Right lobe of liver (tissue), 6 donors: Measurements from ENCODE around the gene MVB12A. TPM values are rescaled to one million over a fixed set of nuclear protein-coding genes. Genes with fewer than 3 reads are reported as not detected.
A peak's percentile ranks its signal among the peaks of the same experiment; 100 is the strongest.

ENCODE experiments used
- ATAC-seq, 4 donors: fragments of 200-7000 bp; cut with Tn5 transposase; one replicate each; pipeline ENCODE4 v1.9.1; 2020; ENCODE audit warnings: mild to moderate bottlenecking in 4 of 4, moderate library complexity in 4 of 4
- DNase-seq, 3 donors: peaks; one replicate each; pipeline ENCODE4 v3.0.0-alpha.2; 2020
- H3K27ac ChIP-seq, 3 donors: fragments of 200-600 bp; one replicate each; pipeline ENCODE4 v1.8.0; 2022
- H3K27me3 ChIP-seq, 2 donors: fragments of 200-600 bp; one replicate each; pipeline ENCODE4 v1.8.0; 2022
- H3K36me3 ChIP-seq, 4 donors: fragments of 200-600 bp; sonication (generic) in 1 of 4; one replicate each; pipeline versions ENCODE4 v1.5.1 to v1.8.0; 2017 to 2022; ENCODE audit warnings: control low read depth in 1 of 4
- H3K4me1 ChIP-seq, 4 donors: fragments of 200-600 bp; sonication (generic) in 1 of 4; one replicate each; pipeline versions ENCODE4 v1.5.1 to v1.8.0; 2017 to 2022; ENCODE audit warnings: control low read depth in 1 of 4
- H3K4me3 ChIP-seq, 3 donors: fragments of 200-600 bp; one replicate each; pipeline ENCODE4 v1.8.0; 2022
- H3K9me3 ChIP-seq, 4 donors: fragments of 200-600 bp; sonication (generic) in 1 of 4; one replicate each; pipeline versions ENCODE4 v1.5.1 to v1.8.0; 2017 to 2022; ENCODE audit warnings: control low read depth in 1 of 4
- CTCF ChIP-seq, 4 donors: fragments of 200-600 bp in 3 of 4; fragments of 450-650 bp in 1 of 4; IDR thresholded peaks; one replicate each; pipeline versions ENCODE4 v1.5.1 to v1.8.0; 2016 to 2022; ENCODE audit warnings: antibody characterized with exemption in 4 of 4, mild to moderate bottlenecking in 2 of 4
- POLR2A ChIP-seq: fragments of 450-650 bp; IDR thresholded peaks from one replicate; pipeline ENCODE4 v1.6.1; 2017; ENCODE audit warnings: antibody characterized with exemption, mild to moderate bottlenecking
- WGBS: methylation state at CpG from one replicate; pipeline ENCODE4 v1.1.6; 2018; ENCODE audit warnings: low coverage, low lambda C conversion rate; ENCODE audit not compliant: insufficient coverage; ENCODE audit errors: missing lambda C conversion rate; 5-methylcytosine and 5-hydroxymethylcytosine counted together
- intact Hi-C, 2 donors: fragments of 100-400 bp; cut with DNase I; formaldehyde crosslinking; loops; one replicate each; pipeline versions ENCODE4 v1.11.2 to v1.14.1; 2022
- total RNA-seq, 6 experiments: library from RNA; depleted of rRNA in 2 of 6; stranded (reverse); fragments of >200 nt in 2 of 6; fragmentation: NEBNext Ultra II Directional in 3 of 6; extraction: Animal tissue kit (Norgen Biotek cat#: 25700) in 3 of 6; gene quantifications; one replicate each; pipeline versions ENCODE4 v1.1.0 to v1.2.4, GENCODE V29; 2016 to 2023
- donor health status: DM: no; HTN: yes; CAD: no.
- donor health status: DM: no; HTN: no; CAD: no.
- donor health status: DM: no; HTN: no; CAD: no.
- donor health status: DM: no; HTN: yes; CAD: no.
- donor health status: DM: no; HTN: yes; CAD: no.

Gene MVB12A
- total RNA-seq, 6 experiments from 2014 or later = 13.5 to 38.0 (median 15.8) TPM

- intact Hi-C loops = loop anchor here in 1 of 2 donors (10.0 kb wide), 1 partner anchor 60 kb away; no protein-coding TSS in a partner anchor
- Histone ChIP-seq H3K4me3 (no peak overlapping the region), H3K27me3 (no peaks in the 10 kb centered on the region), H3K4me1 (peaks cover 0 to 5% (median 1%) of the 10 kb centered on the region in 4 donors), H3K27ac (no peak overlapping the region), H3K36me3 (peaks cover 0 to 4% (median under 1%) of the 10 kb centered on the region in 4 donors), H3K9me3 (no peaks in the 10 kb centered on the region)
- DNase-seq (peak; percentile 58 to 70 (median 67)), ATAC-seq (peak; percentile 35 to 66 (median 59))
- TF ChIP-seq CTCF (IDR thresholded peaks at IDR 0.05) (peak; percentile 46 to 70 (median 58)), POLR2A (no peak)
- WGBS = 36% methylated on average over 9 of the region's 19 CpGs
These were observed 24.9 kb upstream of the MVB12A start for GRCh38 chr19:17394891-17395415.

GRCh38 chr19:17398902-17399527, 20.8 kb upstream of the MVB12A start:
- TF ChIP-seq CTCF (IDR thresholded peaks at IDR 0.05) = no peak
- no peak for TF ChIP-seq POLR2A
- Histone ChIP-seq H3K27me3 (no peaks in the 10 kb centered on the region), H3K9me3 (no peaks in the 10 kb centered on the region), H3K36me3 (peaks cover 0 to 6% (median 2%) of the 10 kb centered on the region in 4 donors), H3K4me1 (no peaks in the 10 kb centered on the region), H3K27ac (no peak overlapping the region), H3K4me3 (no peak overlapping the region)
- DNase-seq (no peak), ATAC-seq (no peak)
- intact Hi-C loops = loop anchor here in 1 of 2 donors (10.0 kb wide), 1 partner anchor 56 kb away; no protein-coding TSS in a partner anchor
- WGBS = 72% methylated on average over 5 of the region's 8 CpGs

- TF ChIP-seq CTCF (IDR thresholded peaks at IDR 0.05) (no peak), POLR2A (no peak)
- no peaks in the 10 kb centered on the region for H3K9me3 ChIP-seq
- intact Hi-C loops = no loop called here
- H3K27me3 ChIP-seq = no peaks in the 10 kb centered on the region
- no peak for DNase-seq
- no peak overlapping the region for H3K27ac ChIP-seq
- H3K36me3 ChIP-seq = peaks cover 0 to 6% (median 2%) of the 10 kb centered on the region in 4 donors
- H3K4me3 ChIP-seq = no peak overlapping the region
- peaks cover 0 to 4% (median 0%) of the 10 kb centered on the region in 4 donors for H3K4me1 ChIP-seq
- ATAC-seq = no peak
- 56% methylated on average over 6 of the region's 6 CpGs for WGBS
These were observed 18.2 kb upstream of the MVB12A start for GRCh38 chr19:17401628-17402027.

- H3K36me3 ChIP-seq = peaks cover 0 to 6% (median 2%) of the 10 kb centered on the region in 4 donors
- H3K27me3 ChIP-seq = no peaks in the 10 kb centered on the region
- no peak overlapping the region for H3K27ac ChIP-seq
- ATAC-seq (peak; percentile 38 to 44 (median 43)), DNase-seq (peak in 2 of 3 donors; percentile 51 to 59)
- intact Hi-C loops = no loop called here
- WGBS = 64% methylated on average over 26 of the region's 36 CpGs
- H3K4me1 ChIP-seq = peaks cover 0 to 4% (median 0%) of the 10 kb centered on the region in 4 donors
- TF ChIP-seq CTCF (IDR thresholded peaks at IDR 0.05) = no peak
- no peak for TF ChIP-seq POLR2A
- peak overlapping the region in 2 of 3 donors; percentile 54 to 62 for H3K4me3 ChIP-seq
- H3K9me3 ChIP-seq = no peaks in the 10 kb centered on the region
These were observed 16.6 kb upstream of the MVB12A start for GRCh38 chr19:17402982-17403855.
